Sigmoid colon (tissue), 7 donors: Measurements from ENCODE around the gene SORCS1. TPM values are rescaled to one million over a fixed set of nuclear protein-coding genes. Genes with fewer than 3 reads are reported as not detected.

Source experiments
- DNase-seq: peaks from one replicate; pipeline ENCODE4 v3.0.0-alpha.2; 2019
- H3K27ac ChIP-seq, 4 donors: fragments of 200-600 bp; sonication (generic); one replicate each; pipeline ENCODE4 v1.5.1; 2016 to 2019; ENCODE audit warnings: mild to moderate bottlenecking in 1 of 4
- H3K27me3 ChIP-seq, 3 donors: fragments of 200-600 bp; sonication (generic); one replicate each; pipeline ENCODE4 v1.5.1; 2019; ENCODE audit warnings: mild to moderate bottlenecking in 1 of 3
- H3K36me3 ChIP-seq, 4 donors: fragments of 200-600 bp; sonication (generic); one replicate each; pipeline ENCODE4 v1.5.1; 2016 to 2019
- H3K4me1 ChIP-seq, 4 donors: fragments of 200-600 bp; sonication (generic); one replicate each; pipeline ENCODE4 v1.5.1; 2017 to 2019
- H3K4me3 ChIP-seq, 4 donors: fragments of 200-600 bp; sonication (generic); one replicate each; pipeline ENCODE4 v1.5.1; 2017 to 2019; ENCODE audit warnings: mild to moderate bottlenecking in 2 of 4, moderate library complexity in 1 of 4
- H3K9me3 ChIP-seq, 4 donors: fragments of 200-600 bp in 3 of 4; sonication (generic) in 3 of 4; one replicate each; pipeline versions ENCODE4 v1.5.1 to v1.6.1; 2013 to 2019
- CTCF ChIP-seq, 4 experiments: fragments of 450-650 bp in 3 of 4; fragments of 200-600 bp in 1 of 4; IDR thresholded peaks; one replicate each; pipeline ENCODE4 v1.5.1; 2016 to 2019; ENCODE audit warnings: antibody characterized with exemption in 4 of 4, mild to moderate bottlenecking in 3 of 4, moderate library complexity in 2 of 4
- EP300 ChIP-seq, 4 donors: sonication (generic); formaldehyde crosslinking; IDR thresholded peaks; one replicate each; pipeline ENCODE4 v1.6.1; 2017; ENCODE audit warnings: antibody characterized with exemption in 4 of 4
- POLR2A ChIP-seq, 2 donors: fragments of 450-650 bp; IDR thresholded peaks; one replicate each; pipeline ENCODE4 v1.6.1; 2016; ENCODE audit warnings: antibody characterized with exemption in 2 of 2, mild to moderate bottlenecking in 2 of 2, moderate library complexity in 2 of 2
- POLR2AphosphoS5 ChIP-seq, 4 donors: sonication (generic); formaldehyde crosslinking; IDR thresholded peaks; one replicate each; pipeline ENCODE4 v1.6.1; 2017; ENCODE audit warnings: antibody characterized with exemption in 4 of 4
- WGBS, 2 donors: extraction: QIAGEN DNeasy Blood & Tissue Kit; methylation state at CpG; one replicate each; pipeline ENCODE4 v1.1.7; 2013; 5-methylcytosine and 5-hydroxymethylcytosine counted together
- intact Hi-C: fragments of 100-400 bp; cut with DNase I; formaldehyde crosslinking; loops from one replicate; pipeline ENCODE4 v1.15.1; 2023
- polyA plus RNA-seq, 3 donors: library from polyadenylated mRNA; stranded (reverse); fragments of 200-250 nt; gene quantifications; one replicate each; pipeline ENCODE4 v1.2.3, GENCODE V29; 2013
- total RNA-seq, 4 donors: library from RNA; depleted of rRNA; stranded (reverse); fragments of >200 nt; gene quantifications; one replicate each; pipeline ENCODE4 v1.1.0, GENCODE V29; 2016
- donor health status: healthy with polysubstance abuse.
- donor health status: Bipolar disorder and iron deficiency.
- donor health status: healthy.

Gene SORCS1
- total and polyA plus RNA-seq, 7 donors: 2.5 to 18.3 (median 8.7) TPM; not detected in 1

GRCh38 chr10:107148906-107149305, 15.6 kb downstream of the SORCS1 start:
- Histone ChIP-seq H3K36me3 (no peaks in the 10 kb centered on the region), H3K27me3 (no peaks in the 10 kb centered on the region), H3K9me3 (peaks cover 0 to 3% (median 1%) of the 10 kb centered on the region in 4 donors), H3K4me1 (no peaks in the 10 kb centered on the region), H3K27ac (no peak overlapping the region), H3K4me3 (no peak overlapping the region)
- 89 to 92% methylated on average over 6 of the region's 6 CpGs for WGBS, 2 donors
- no peak for DNase-seq
- intact Hi-C loops: no loop called here
- TF ChIP-seq POLR2A (IDR thresholded peaks at IDR 0.05): no peak
- no peak for TF ChIP-seq CTCF (IDR thresholded peaks at IDR 0.05)
- TF ChIP-seq EP300 (IDR thresholded peaks at IDR 0.05): no peak
- no peak for TF ChIP-seq POLR2AphosphoS5 (IDR thresholded peaks at IDR 0.05)

- no peaks in the 10 kb centered on the region for H3K27me3 ChIP-seq
- intact Hi-C loops: loop anchor here (5.0 kb wide), 1 partner anchor 347 kb away; no protein-coding TSS in a partner anchor
- H3K36me3 ChIP-seq: no peaks in the 10 kb centered on the region
- peaks cover 0 to 3% (median 0%) of the 10 kb centered on the region in 4 donors for H3K9me3 ChIP-seq
- H3K4me3 ChIP-seq: no peak overlapping the region
- H3K27ac ChIP-seq: no peak overlapping the region
- H3K4me1 ChIP-seq: peaks cover 0 to 4% (median 2%) of the 10 kb centered on the region in 4 donors
- WGBS, 2 donors: 40 to 50% methylated on average over 4 of the region's 4 CpGs
- TF ChIP-seq POLR2AphosphoS5 (IDR thresholded peaks at IDR 0.05) (no peak), POLR2A (IDR thresholded peaks at IDR 0.05) (no peak), CTCF (IDR thresholded peaks at IDR 0.05) (peak in 2 of 4 experiments; percentile 21 to 25), EP300 (IDR thresholded peaks at IDR 0.05) (no peak)
- no peak for DNase-seq
Measured at GRCh38 chr10:107144490-107144889, 20.0 kb downstream of the SORCS1 start.

GRCh38 chr10:107141524-107142061, 22.9 kb downstream of the SORCS1 start:
- Histone ChIP-seq H3K36me3 (no peaks in the 10 kb centered on the region), H3K27me3 (no peaks in the 10 kb centered on the region), H3K27ac (no peak overlapping the region), H3K4me1 (peaks cover 0 to 4% (median 2%) of the 10 kb centered on the region in 4 donors), H3K4me3 (no peak overlapping the region), H3K9me3 (peaks cover 0 to under 1% (median 0%) of the 10 kb centered on the region in 4 donors)
- 58 to 65% methylated on average over 2 of the region's 2 CpGs for WGBS, 2 donors
- intact Hi-C loops: loop anchor here (2.0 to 5.0 kb wide), 2 partner anchors 55 to 344 kb away; no protein-coding TSS in a partner anchor
- DNase-seq: no peak
- TF ChIP-seq POLR2AphosphoS5 (IDR thresholded peaks at IDR 0.05): no peak
- TF ChIP-seq CTCF (IDR thresholded peaks at IDR 0.05): no peak
- TF ChIP-seq EP300 (IDR thresholded peaks at IDR 0.05): no peak
- TF ChIP-seq POLR2A (IDR thresholded peaks at IDR 0.05): no peak

- Histone ChIP-seq H3K27ac (no peak overlapping the region), H3K27me3 (no peaks in the 10 kb centered on the region)
- no peak for TF ChIP-seq POLR2AphosphoS5 (IDR thresholded peaks at IDR 0.05)
- no peak for TF ChIP-seq CTCF (IDR thresholded peaks at IDR 0.05)
- TF ChIP-seq EP300 (IDR thresholded peaks at IDR 0.05): no peak
- TF ChIP-seq POLR2A (IDR thresholded peaks at IDR 0.05): no peak
Measured at GRCh38 chr10:107139237-107139636, 25.3 kb downstream of the SORCS1 start.

GRCh38 chr10:107133656-107134055, 30.9 kb downstream of the SORCS1 start:
- H3K4me1 ChIP-seq: no peaks in the 10 kb centered on the region
- H3K27ac ChIP-seq: no peak overlapping the region
- H3K4me3 ChIP-seq: no peak overlapping the region
- H3K9me3 ChIP-seq: no peaks in the 10 kb centered on the region
- intact Hi-C loops: no loop called here
- no peak for DNase-seq
- no peaks in the 10 kb centered on the region for H3K27me3 ChIP-seq
- WGBS, 2 donors: 52 to 63% methylated on average over 1 of the region's 1 CpG
- TF ChIP-seq POLR2AphosphoS5 (IDR thresholded peaks at IDR 0.05) (no peak), CTCF (IDR thresholded peaks at IDR 0.05) (no peak)
- H3K36me3 ChIP-seq: no peaks in the 10 kb centered on the region

More at GRCh38 chr10:107139237-107139636, 25.3 kb downstream of the SORCS1 start:
- intact Hi-C loops: no loop called here
- Histone ChIP-seq H3K4me3 (no peak overlapping the region), H3K36me3 (no peaks in the 10 kb centered on the region), H3K9me3 (no peaks in the 10 kb centered on the region), H3K4me1 (peaks cover 0 to 4% (median 2%) of the 10 kb centered on the region in 4 donors)
- DNase-seq: no peak
